RWPE1 (cell line): ENCODE data around the gene MOK.

ENCODE experiments used
- CTCF ChIA-PET: fragments of 350-600 bp; sonication (Branson Sonifier 250); formaldehyde crosslinking; extraction: SDS; loops from one replicate; lab custom pipeline; 2021; lab: Yijun Ruan, JAX
- POLR2A ChIA-PET: fragments of 400-600 bp; formaldehyde crosslinking; extraction: SDS; loops from one replicate; lab custom pipeline; 2020; ENCODE audit warnings: antibody characterized with exemption; ENCODE audit not compliant: low non-redundant PET; lab: Yijun Ruan, JAX
- DNase-seq: peaks from one replicate; pipeline ENCODE4 v3.0.0; 2012; ENCODE audit warnings: low spot score
- H3K27ac ChIP-seq: fragments of 450-650 bp; 2 replicates; pipeline ENCODE4 v1.5.1; 2017
- TF ChIP-seq, protein P1 (sequence below): fragments of 450-650 bp; conservative IDR thresholded peaks from 2 replicates; pipeline ENCODE4 v1.5.1; 2017; ENCODE audit warnings: low read depth, mild to moderate bottlenecking

MOK gene

DNA sequence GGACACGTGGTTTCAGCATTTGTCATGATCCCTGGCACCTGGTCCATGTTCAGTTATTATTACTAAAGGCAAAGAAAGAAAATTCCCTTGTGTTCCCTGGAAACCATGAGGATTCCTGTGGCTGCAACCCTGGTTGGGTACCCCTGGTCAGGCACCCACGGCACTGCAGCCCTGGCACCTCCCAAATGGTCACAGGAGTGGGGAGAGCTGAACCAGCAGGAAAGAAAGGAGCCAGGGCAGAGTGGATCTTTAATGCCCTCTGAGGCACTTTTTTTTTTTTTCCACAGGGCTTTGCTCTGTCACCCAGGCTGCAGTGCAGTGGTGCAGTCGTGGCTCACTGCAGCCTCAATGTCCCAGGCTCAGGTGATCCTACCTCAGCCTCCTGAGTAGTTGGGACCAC is 40.3 kb upstream of the MOK start:
- no peak for DNase-seq
- TF ChIP-seq, protein P1, sequence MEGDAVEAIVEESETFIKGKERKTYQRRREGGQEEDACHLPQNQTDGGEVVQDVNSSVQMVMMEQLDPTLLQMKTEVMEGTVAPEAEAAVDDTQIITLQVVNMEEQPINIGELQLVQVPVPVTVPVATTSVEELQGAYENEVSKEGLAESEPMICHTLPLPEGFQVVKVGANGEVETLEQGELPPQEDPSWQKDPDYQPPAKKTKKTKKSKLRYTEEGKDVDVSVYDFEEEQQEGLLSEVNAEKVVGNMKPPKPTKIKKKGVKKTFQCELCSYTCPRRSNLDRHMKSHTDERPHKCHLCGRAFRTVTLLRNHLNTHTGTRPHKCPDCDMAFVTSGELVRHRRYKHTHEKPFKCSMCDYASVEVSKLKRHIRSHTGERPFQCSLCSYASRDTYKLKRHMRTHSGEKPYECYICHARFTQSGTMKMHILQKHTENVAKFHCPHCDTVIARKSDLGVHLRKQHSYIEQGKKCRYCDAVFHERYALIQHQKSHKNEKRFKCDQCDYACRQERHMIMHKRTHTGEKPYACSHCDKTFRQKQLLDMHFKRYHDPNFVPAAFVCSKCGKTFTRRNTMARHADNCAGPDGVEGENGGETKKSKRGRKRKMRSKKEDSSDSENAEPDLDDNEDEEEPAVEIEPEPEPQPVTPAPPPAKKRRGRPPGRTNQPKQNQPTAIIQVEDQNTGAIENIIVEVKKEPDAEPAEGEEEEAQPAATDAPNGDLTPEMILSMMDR, result no peak
- POLR2A ChIA-PET, result no interaction called here
- H3K27ac ChIP-seq, result peak overlapping the region; percentile 28; the same call in 1 of the 2 replicates
- CTCF ChIA-PET, result no interaction called here

GRCh38 chr14:102344485-102344884 is 39.5 kb upstream of the MOK start:
- no peak overlapping the region for H3K27ac ChIP-seq
- POLR2A ChIA-PET, result no interaction called here
- CTCF ChIA-PET, result interaction anchor here (0.6 kb wide), 1 partner anchor 580 kb away, joined by 3 read pairs; no protein-coding TSS in a partner anchor
- no peak for DNase-seq
- TF ChIP-seq, protein P1, result no peak

GRCh38 chr14:102344084-102344483 is 39.1 kb upstream of the MOK start:
- ChIA-PET POLR2A (no interaction called here), CTCF (interaction anchor here (0.6 to 0.7 kb wide), 2 partner anchors 190 to 580 kb away, joined by 3 read pairs; no protein-coding TSS in a partner anchor)
- DNase-seq, result no peak
- H3K27ac ChIP-seq, result 0 out of 2 replicates have a peak overlapping the region, but pooled peaks have one; percentile 4
- TF ChIP-seq, protein P1, result no peak

GRCh38 chr14:102342238-102342637 is 37.3 kb upstream of the MOK start:
- CTCF ChIA-PET, result no interaction called here
- TF ChIP-seq, protein P1, result no peak
- DNase-seq, result no peak
- POLR2A ChIA-PET, result no interaction called here
- H3K27ac ChIP-seq, result no peak overlapping the region

DNA sequence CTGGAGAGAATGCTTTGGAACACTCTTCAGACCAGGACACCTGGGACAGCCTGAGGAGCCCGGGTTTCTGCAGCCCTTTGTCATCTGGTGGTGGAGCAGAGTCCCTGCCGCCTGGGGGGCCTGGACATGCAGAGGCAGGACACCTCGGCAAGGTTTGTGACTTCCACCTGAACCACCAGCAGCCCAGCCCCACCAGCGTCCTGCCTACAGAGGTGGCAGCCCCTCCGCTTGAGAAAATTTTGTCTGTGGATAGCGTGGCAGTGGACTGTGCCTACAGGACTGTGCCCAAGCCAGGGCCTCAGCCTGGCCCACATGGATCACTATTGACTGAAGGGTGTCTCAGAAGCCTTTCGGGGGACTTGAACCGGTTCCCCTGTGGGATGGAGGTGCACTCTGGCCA is 36.6 kb upstream of the MOK start:
- TF ChIP-seq, protein P1, result no peak
- POLR2A ChIA-PET, result no interaction called here
- DNase-seq, result no peak
- CTCF ChIA-PET, result no interaction called here
- H3K27ac ChIP-seq, result peak overlapping the region; percentile 43

DNA sequence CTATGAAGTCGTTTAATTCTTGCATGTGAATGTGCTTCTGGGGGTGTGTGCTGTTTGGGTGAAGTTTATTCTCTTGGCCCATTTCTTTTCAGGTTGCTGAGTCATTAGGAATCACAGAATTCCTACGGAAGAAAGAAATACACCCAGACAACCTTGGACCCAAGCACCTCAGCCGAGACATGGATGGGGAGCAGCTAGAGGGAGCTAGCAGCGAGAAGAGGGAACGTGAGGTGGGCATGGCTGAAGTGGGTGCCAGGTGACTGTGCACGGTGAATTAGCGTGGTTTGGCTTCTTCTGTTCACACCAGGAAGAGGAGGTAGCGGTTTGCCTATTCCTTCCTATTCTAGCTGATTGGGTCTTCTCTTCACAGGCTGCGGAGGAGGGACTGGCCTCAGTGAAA is 33.8 kb upstream of the MOK start:
- TF ChIP-seq, protein P1, result no peak
- DNase-seq, result no peak
- ChIA-PET CTCF (no interaction called here), POLR2A (no interaction called here)
- 0 out of 2 replicates have a peak overlapping the region, but pooled peaks have one; percentile 1 for H3K27ac ChIP-seq

DNA sequence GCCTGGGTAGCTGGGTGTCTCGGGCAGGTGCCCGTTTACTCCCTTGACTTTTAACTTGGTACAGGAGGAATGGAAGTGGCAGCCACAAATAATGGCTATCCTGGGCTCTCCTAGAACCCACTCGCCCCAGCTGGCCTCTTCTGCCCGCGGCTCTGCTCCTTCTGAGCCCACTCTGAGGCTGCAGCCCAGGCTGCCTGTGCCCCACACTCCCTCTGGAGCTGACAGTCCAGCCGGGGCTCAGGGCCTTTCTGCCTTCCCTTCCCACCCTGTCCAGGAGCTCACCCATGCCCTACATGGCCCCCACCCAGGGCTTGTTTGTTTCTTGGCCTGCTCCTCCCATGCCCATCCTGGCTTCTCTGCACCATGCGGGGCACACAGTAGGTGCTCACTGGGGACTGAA is 30.2 kb upstream of the MOK start:
- ChIA-PET POLR2A (no interaction called here), CTCF (no interaction called here)

More for the DNA sequence above, 30.2 kb upstream of the MOK start:
- TF ChIP-seq, protein P1, result no peak
- no peak overlapping the region; the same call in 1 of the 2 replicates for H3K27ac ChIP-seq
- no peak for DNase-seq
